Coronary artery (tissue), 2 donors: Measurements from ENCODE around the gene SHC2.
"Not testable (repeated sequence)": the region's sequence is repeated elsewhere in the genome, so short reads cannot be mapped to it uniquely, and the experiment has no call there.

Experiments
- DNase-seq: peaks from one replicate; pipeline ENCODE4 v3.0.0-alpha.2; 2017; ENCODE audit warnings: low spot score
- H3K27ac ChIP-seq, 2 donors: fragments of 200-600 bp; sonication (generic); one replicate each; pipeline ENCODE4 v1.5.1; 2016 to 2019
- H3K4me3 ChIP-seq: fragments of 200-600 bp; sonication (generic); 2 replicates; pipeline ENCODE4 v1.5.1; 2016; ENCODE audit warnings: mild to moderate bottlenecking, moderate library complexity
- TF ChIP-seq, protein P1 (sequence below): fragments of 200-600 bp; sonication (generic); IDR thresholded peaks from one replicate; pipeline ENCODE4 v1.5.1; 2019; ENCODE audit warnings: antibody characterized with exemption

SHC2 gene

GRCh38 chr19:482186-483041 is 21.6 kb upstream of the SHC2 start:
- DNase-seq, result no peak
- TF ChIP-seq, protein P1, sequence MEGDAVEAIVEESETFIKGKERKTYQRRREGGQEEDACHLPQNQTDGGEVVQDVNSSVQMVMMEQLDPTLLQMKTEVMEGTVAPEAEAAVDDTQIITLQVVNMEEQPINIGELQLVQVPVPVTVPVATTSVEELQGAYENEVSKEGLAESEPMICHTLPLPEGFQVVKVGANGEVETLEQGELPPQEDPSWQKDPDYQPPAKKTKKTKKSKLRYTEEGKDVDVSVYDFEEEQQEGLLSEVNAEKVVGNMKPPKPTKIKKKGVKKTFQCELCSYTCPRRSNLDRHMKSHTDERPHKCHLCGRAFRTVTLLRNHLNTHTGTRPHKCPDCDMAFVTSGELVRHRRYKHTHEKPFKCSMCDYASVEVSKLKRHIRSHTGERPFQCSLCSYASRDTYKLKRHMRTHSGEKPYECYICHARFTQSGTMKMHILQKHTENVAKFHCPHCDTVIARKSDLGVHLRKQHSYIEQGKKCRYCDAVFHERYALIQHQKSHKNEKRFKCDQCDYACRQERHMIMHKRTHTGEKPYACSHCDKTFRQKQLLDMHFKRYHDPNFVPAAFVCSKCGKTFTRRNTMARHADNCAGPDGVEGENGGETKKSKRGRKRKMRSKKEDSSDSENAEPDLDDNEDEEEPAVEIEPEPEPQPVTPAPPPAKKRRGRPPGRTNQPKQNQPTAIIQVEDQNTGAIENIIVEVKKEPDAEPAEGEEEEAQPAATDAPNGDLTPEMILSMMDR, result no peak
- no peak overlapping the region for H3K27ac ChIP-seq
- no peak overlapping the region for H3K4me3 ChIP-seq

DNA sequence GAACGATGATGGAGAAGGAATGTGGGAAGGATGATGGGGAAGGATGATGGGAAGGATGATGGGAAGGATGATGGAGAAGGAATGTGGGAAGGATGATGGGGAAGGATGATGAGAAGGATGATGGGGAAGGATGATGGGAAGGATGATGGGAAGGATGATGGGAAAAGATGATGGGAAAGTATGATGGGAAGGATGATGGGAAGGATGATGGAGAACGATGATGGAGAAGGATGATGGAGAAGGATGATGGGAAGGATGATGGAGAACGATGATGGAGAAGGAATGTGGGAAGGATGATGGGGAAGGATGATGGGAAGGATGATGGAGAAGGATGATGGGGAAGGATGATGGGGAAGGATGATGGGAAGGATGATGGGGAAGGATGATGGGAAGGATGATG is 20.3 kb upstream of the SHC2 start:
- H3K4me3 ChIP-seq, H3K27ac ChIP-seq, DNase-seq: not testable (repeated sequence)

DNA sequence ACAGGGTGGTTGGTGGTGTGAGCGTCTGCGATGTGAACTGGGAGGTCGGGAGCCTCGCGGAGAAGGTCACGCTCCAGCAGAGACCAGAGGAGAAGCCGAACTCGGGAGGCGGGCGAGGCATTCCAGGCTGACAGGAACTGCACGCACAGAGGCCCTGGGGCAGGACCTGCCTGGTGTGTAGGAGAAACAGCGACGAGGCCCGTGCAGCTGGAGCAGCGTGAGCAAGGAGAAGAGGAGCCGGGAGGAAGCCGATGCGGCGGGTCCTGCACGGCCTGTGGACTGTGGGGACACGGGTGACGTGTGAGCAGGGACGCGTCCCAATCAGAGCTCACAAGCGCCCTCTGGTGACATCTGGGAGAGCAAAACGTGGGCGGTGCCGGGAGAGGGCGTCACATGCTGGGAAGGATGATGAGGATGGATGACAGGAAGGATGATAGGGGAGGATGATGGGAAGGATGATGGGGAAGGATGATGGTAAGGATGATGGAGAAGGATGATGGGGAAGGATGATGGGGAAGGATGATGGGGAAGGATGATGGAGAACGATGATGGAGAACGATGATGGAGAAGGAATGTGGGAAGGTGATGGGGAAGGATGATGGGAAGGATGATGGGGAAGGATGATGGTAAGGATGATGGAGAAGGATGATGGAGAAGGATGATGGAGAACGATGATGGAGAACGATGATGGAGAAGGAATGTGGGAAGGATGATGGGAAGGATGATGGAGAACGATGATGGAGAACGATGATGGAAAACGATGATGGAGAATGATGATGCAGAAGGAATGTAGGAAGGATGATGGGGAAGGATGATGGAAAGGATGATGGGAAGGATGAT is 19.4 kb upstream of the SHC2 start:
- TF ChIP-seq, protein P1, result no peak
- DNase-seq, result no peak
- Histone ChIP-seq H3K4me3 (peak overlapping the region; percentile 52), H3K27ac (no peak overlapping the region)

DNA sequence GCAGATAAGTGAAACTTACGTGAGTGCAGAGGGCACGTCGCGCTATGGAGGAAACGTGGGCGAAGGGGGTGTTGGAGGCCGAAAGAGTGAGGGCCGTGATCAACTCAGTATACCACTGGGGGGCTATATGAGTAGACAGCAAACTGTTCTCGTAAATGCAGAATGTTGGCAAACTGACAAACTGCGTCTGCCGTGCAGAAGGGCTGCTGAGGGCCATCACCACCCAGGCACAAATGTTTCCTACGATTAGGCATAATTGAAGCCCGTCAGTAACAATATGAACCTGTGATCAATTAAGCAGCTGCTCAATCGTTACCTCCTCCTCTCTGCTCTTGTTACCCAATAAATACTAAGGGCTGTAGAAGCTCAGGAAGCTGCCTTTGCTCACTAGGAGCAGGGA is 18.1 kb upstream of the SHC2 start:
- TF ChIP-seq, protein P1, result no peak
- no peak for DNase-seq
- H3K4me3 ChIP-seq, result no peak overlapping the region

DNA sequence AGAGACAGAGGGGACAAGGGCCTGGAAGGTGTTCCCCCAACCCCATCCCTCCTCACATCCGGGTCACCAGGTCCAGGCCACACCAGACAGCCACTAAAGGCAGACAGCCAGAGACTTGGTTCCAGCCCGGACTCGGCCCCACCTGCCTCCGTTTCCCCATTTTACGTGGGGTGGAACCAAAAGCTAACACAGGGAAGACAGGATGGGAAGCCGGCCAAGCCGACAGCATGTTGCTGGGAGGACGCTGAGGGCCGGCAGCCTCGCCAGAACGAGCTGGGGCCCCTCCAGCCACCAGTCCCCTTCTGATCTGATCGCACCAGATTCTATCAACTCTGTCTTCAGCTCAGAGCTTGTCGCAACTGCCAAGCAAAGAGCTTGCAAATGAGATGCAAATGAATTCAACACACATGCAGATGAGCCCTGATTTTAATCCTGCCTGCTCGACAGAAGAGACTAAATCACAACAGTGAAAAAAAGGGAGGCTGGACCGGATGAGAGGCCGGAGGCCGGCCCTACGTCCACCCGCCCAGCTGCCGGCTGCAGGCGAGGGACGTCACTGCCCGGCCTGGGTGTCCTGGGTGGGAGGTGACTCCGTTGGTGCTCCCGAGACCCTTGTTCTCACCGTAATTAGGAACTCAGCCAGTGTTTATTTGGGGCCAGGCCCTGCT is 17.5 kb upstream of the SHC2 start:
- no peak overlapping the region for H3K27ac ChIP-seq
- H3K4me3 ChIP-seq, result no peak overlapping the region
- no peak for DNase-seq
- TF ChIP-seq, protein P1, result no peak

More for the DNA sequence above, 18.1 kb upstream of the SHC2 start:
- no peak overlapping the region for H3K27ac ChIP-seq

- TF ChIP-seq, protein P1, result no peak
- Histone ChIP-seq H3K27ac (no peak overlapping the region), H3K4me3 (no peak overlapping the region)
- DNase-seq, result no peak
These were observed 14.5 kb upstream of the SHC2 start for GRCh38 chr19:475360-475759.
